NCI-H2227 treated with DMSO at 0.1 percent for 48 hours (cell line): ENCODE data around the gene SFTA2.
A peak's percentile ranks its signal among the peaks of the same experiment; 100 is the strongest.
"Not testable (repeated sequence)": the region's sequence is repeated elsewhere in the genome, so short reads cannot be mapped to it uniquely, and the experiment has no call there.

Experiments used
- DNase-seq: peaks from one replicate; lab custom pipeline; 2025; lab: John Stamatoyannopoulos, UW

Gene SFTA2

DNA sequence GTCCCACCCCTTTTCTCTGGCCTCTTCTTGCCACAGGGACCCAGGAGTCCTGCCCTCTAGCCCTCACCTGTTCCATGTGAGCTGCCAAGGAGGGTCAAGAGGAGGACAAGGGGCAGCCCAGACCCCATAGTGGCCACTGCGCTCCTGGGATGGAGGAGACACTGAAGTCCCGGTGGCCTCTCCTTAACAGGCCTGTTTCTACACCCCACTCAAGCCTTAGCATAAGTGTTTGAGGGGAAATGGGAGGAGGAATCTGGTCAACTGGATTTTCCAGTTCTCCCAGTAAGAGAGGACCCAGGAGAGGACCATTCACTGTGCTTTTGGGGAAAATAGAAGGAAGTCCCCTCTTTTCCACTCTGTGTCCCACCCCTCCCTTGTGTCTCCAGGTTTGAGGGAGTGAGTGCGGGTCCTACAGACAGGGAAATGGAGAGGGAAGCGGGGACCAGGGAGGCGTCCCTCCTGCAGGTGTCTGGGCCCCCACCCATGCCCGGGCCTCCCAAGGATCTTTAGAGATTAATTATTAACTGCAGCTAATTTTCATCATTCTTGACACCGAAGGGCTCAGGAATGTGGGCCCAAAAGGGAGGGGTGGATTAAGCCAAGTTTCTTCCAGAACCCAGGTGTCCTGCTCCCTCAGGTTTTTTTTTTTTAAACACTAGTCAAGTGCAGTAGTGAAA is at the start of gene SFTA2:
SFTA2 (minus strand) TSS at position 202 of the 677 bp plus-strand sequence; CDS start at position 128, 74 bp downstream.
- DNase-seq: no peak

GRCh38 chr6:30979690-30980089 is 47.7 kb upstream of the SFTA2 start:
- DNase-seq: no peak

DNA sequence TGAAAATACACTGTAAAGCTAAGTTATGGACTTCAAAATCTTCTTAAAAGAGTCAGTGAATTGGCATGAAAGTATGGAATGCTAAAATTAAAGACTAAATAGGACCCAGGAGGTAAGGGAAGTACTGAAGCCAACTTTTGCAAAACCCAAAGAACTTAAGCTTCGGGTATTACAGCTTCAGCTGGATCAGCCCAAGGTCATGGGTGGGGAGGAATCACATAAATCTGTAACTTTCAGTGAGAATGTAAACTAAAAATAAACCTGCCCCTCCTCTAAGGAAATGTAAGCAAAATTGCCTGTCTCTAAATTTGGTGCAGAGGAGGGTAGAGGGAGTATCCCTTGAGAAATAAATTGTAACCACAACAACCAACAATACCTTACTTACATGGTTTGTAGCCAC is 47.2 kb upstream of the SFTA2 start:
- DNase-seq: no peak

GRCh38 chr6:30974490-30975252 is 42.7 kb upstream of the SFTA2 start:
- DNase-seq: no peak

GRCh38 chr6:30972816-30973215 is 40.8 kb upstream of the SFTA2 start:
- no peak for DNase-seq

GRCh38 chr6:30970946-30971345 is 39.0 kb upstream of the SFTA2 start:
- DNase-seq: no peak

GRCh38 chr6:30969171-30969570 is 37.2 kb upstream of the SFTA2 start:
- DNase-seq: not testable (repeated sequence)

DNA sequence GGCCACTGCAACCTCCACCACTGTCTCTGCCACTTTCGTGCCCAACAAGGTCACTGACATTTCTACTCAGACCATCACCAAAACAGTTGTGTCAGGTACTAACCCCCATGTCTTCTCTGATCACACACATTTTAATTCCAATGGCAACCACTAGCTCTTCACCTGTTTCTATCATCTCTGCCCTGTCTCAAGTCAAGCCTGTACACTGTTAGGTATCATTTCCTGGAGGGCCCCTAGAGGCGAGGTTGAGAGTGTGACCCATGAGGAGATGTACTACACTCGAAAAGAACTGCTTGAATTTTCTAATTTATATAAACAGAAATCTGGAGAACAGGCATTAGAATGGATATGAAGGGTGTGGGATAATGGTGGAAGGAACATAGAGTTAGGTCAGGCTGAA is 34.2 kb upstream of the SFTA2 start:
- no peak for DNase-seq

- DNase-seq: no peak
These were observed 33.2 kb upstream of the SFTA2 start for GRCh38 chr6:30965140-30965601.

- no peak for DNase-seq
These were observed 32.1 kb upstream of the SFTA2 start for GRCh38 chr6:30964075-30964474.

GRCh38 chr6:30963641-30964040 is 31.7 kb upstream of the SFTA2 start:
- no peak for DNase-seq

DNA sequence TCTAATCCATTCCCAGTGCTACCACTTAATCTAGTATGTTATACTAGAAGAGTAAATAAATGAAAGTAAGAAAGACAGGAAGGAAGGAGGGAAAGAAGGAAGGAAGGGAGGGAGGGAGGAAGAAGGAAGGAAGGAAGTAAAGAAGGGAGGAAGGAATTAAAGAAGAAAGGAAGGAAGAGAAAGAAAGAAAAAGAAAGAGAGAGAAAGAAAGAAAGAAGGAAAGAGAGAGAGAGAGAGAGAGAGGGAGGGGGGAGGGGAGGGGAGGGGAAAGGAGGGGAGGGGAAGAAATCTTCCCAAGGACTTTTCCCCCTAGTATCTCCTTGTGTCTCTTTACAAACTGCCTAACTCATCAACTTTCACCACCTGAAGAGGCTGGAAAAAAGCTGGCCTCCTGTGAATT is 30.7 kb upstream of the SFTA2 start:
- no peak for DNase-seq

DNA sequence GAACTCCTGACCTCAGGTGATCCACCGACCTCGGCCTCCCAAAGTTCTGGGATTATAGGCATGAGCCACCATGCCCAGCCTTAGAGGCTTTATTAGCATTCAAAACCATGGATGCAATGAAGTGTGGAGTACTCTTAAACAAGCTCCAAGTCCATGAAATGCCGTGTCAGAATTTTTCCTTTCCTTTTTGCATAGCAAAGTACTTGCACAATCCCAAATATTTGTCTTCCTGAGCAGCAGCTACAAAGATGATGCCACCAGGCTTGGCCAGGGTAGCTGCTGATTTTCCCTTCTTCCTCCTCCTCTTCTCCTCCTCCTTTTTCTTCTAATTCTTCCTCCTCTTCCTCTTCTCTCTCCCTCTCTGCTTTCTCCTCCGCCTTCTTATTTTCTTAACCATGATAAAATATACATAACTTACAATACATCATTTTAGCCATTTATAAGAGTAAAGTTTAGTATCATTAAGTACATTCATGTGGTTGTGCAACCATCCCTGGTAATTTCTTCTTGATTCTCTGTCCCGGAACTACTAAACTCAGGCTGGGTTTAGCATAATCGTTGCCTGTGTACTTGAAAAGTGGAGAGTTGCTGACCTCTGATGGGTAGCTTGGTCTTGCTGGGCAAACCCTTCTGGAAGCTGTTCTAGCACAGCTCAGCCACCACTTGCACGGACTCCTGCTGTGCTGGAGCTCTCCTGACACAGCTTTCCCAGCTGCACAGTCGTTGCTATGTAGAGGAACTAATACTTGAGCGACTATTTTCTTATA is 29.1 kb upstream of the SFTA2 start:
- DNase-seq: peak; percentile 14

DNA sequence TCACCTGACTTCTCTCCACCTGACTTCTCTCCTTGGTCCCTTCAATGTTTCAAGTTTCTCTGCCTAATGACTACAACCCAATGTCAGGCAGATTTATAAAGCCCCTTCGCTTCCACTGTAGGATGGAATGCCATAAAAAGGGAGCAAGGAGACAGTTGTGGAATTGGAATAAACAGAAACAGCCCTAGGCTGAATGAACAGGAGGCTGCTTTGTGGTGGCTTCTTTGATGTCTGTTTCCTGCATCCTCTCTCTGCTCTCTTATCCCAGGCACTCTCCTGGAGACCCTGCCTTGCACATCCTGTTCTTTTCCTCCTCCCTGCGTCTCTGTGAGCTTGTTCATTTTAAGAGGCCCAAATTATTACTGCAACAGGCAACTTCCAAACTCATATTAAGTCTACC is 25.7 kb upstream of the SFTA2 start:
- no peak for DNase-seq

GRCh38 chr6:30955367-30956042 is 23.5 kb upstream of the SFTA2 start:
- peak; percentile 11 for DNase-seq

DNA sequence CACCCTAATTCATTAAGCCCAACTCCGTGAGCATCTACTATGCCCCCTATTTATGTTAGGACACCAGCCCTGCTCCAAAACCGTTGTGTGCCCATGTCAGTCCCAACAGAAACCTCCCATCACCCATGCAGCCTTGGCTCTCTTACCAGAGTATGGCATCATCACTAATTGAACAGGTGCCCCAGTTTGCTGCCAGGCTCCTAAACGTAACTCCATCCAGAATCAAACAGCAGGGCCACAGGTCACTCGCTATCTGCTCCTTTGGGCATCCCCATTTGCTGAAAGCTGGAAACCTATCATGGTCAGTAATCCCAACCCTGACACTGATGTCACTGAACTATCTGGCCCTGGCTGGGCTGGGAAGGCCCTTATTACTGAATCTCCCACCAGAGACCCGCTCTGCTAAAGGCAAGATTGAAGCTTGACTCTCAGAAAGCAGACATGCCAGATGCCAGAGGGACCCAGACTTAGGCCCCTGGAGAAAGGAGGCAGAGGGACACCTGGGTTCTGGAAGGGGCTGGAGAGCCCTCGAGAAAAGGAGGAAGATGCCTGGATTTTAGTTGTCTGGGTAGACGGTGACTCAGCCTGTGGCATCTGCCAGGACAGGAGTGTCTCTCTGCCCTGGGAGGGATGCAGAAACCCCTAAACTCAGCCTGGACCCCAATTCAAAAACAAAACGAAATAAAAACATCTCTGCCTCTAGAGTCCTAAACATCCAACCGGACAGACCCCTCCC is 22.8 kb upstream of the SFTA2 start:
- no peak for DNase-seq

- no peak for DNase-seq
These were observed 20.0 kb upstream of the SFTA2 start for GRCh38 chr6:30951907-30952469.

GRCh38 chr6:30948811-30949210 is 16.8 kb upstream of the SFTA2 start:
- no peak for DNase-seq

- DNase-seq: no peak
These were observed 15.3 kb upstream of the SFTA2 start for GRCh38 chr6:30947231-30947630.

DNA sequence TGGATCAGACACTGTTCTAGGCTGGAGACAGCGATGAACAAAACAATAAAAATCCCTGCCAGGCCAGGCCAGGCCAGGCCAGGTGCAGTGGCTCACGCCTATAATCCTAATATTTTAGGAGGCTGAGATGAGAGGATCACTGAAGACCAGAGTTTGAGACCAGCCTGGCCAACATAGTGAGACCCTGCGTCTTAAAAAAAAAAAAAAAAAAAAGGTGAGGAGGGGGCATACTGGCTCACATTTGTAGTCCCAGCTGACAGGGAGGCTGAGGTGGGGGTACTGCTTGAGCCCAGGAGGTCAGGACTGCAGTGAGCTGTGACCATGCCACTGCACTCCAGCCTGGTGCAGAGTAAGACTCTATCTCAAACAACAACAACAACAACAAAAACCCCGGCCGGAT is 13.3 kb upstream of the SFTA2 start:
- DNase-seq: no peak

GRCh38 chr6:30944051-30944450 is 12.1 kb upstream of the SFTA2 start:
- no peak for DNase-seq
